Activated T-helper 17 cell treated with anti-CD3 and anti-CD28 coated beads, Interleukin-2, amount 50 U/mL, for 72 hours (primary cell): ENCODE data around the gene CUL4A. TPM values are rescaled to one million over a fixed set of nuclear protein-coding genes. Genes with fewer than 3 reads are reported as not detected.
"Not testable (repeated sequence)": the region's sequence is repeated elsewhere in the genome, so short reads cannot be mapped to it uniquely, and the experiment has no call there.

Experiments
- ATAC-seq: fragments of 150-1000 bp; cut with Tn5 transposase; replicated peaks from 2 replicates; pipeline ENCODE4 v1.10.0; 2021; ENCODE audit warnings: mild to moderate bottlenecking, moderate library complexity
- H3K27ac Mint-ChIP-seq: one replicate; pipeline ENCODE4 v1.8.0; 2022; ENCODE audit warnings: mixed read lengths
- H3K27me3 Mint-ChIP-seq: one replicate; pipeline ENCODE4 v1.8.0; 2022; ENCODE audit warnings: mixed read lengths
- H3K36me3 Mint-ChIP-seq: one replicate; pipeline ENCODE4 v1.8.0; 2022; ENCODE audit warnings: low read depth, mild to moderate bottlenecking, mixed read lengths
- H3K4me1 Mint-ChIP-seq: one replicate; pipeline ENCODE4 v1.8.0; 2022; ENCODE audit warnings: mixed read lengths
- H3K4me3 Mint-ChIP-seq: one replicate; pipeline ENCODE4 v1.8.0; 2022; ENCODE audit warnings: mild to moderate bottlenecking, mixed read lengths
- H3K9me3 Mint-ChIP-seq: one replicate; pipeline ENCODE4 v1.8.0; 2022; ENCODE audit warnings: mixed read lengths
- total RNA-seq, 2 donors: library from RNA; stranded (reverse); gene quantifications; one replicate each; pipeline ENCODE4 v1.2.3, GENCODE V29; 2022

Gene CUL4A
- total RNA-seq, 2 donors from 2014 or later: 98.9 to 100 TPM

- no peaks in the 10 kb centered on the region for H3K9me3 Mint-ChIP-seq
- no peak overlapping the region for H3K4me3 Mint-ChIP-seq
- H3K27ac Mint-ChIP-seq: peak overlapping the region; percentile 46
- peaks cover 94% of the 10 kb centered on the region for H3K36me3 Mint-ChIP-seq
- H3K4me1 Mint-ChIP-seq: no peaks in the 10 kb centered on the region
- H3K27me3 Mint-ChIP-seq: no peaks in the 10 kb centered on the region
- ATAC-seq: no peak
Observed at GRCh38 chr13:113258321-113259054, 49.1 kb downstream of the CUL4A start.

- Mint-ChIP-seq H3K27ac (no peak overlapping the region), H3K36me3 (peaks cover 81% of the 10 kb centered on the region), H3K27me3 (no peaks in the 10 kb centered on the region), H3K4me1 (no peaks in the 10 kb centered on the region), H3K4me3 (no peak overlapping the region), H3K9me3 (no peaks in the 10 kb centered on the region)
- ATAC-seq: no peak
Observed at GRCh38 chr13:113260996-113261395, 51.6 kb downstream of the CUL4A start.

- not testable (repeated sequence) for H3K27me3 Mint-ChIP-seq
Observed at GRCh38 chr13:113263016-113263415, 53.6 kb downstream of the CUL4A start.

GRCh38 chr13:113267642-113268405 lies 58.4 kb downstream of the CUL4A start:
- ATAC-seq: no peak
- Mint-ChIP-seq H3K27ac (no peak overlapping the region), H3K9me3 (no peaks in the 10 kb centered on the region), H3K4me3 (no peak overlapping the region), H3K36me3 (peaks cover 16% of the 10 kb centered on the region), H3K4me1 (no peaks in the 10 kb centered on the region), H3K27me3 (no peaks in the 10 kb centered on the region)

More at GRCh38 chr13:113263016-113263415, 53.6 kb downstream of the CUL4A start:
- not testable (repeated sequence) for H3K4me1 Mint-ChIP-seq, ATAC-seq, H3K4me3 Mint-ChIP-seq, H3K27ac Mint-ChIP-seq, H3K9me3 Mint-ChIP-seq
- peaks cover 61% of the 10 kb centered on the region for H3K36me3 Mint-ChIP-seq

GRCh38 chr13:113272031-113272430 lies 62.6 kb downstream of the CUL4A start:
- no peak for ATAC-seq
- peaks cover 4% of the 10 kb centered on the region for H3K4me1 Mint-ChIP-seq
- H3K27ac Mint-ChIP-seq: no peak overlapping the region
- H3K36me3 Mint-ChIP-seq: no peaks in the 10 kb centered on the region
- no peak overlapping the region for H3K4me3 Mint-ChIP-seq
- no peaks in the 10 kb centered on the region for H3K9me3 Mint-ChIP-seq
- no peaks in the 10 kb centered on the region for H3K27me3 Mint-ChIP-seq

- no peak overlapping the region for H3K27ac Mint-ChIP-seq
- H3K27me3 Mint-ChIP-seq: no peaks in the 10 kb centered on the region
- H3K36me3 Mint-ChIP-seq: no peaks in the 10 kb centered on the region
- H3K4me3 Mint-ChIP-seq: no peak overlapping the region
- no peaks in the 10 kb centered on the region for H3K9me3 Mint-ChIP-seq
- ATAC-seq: no peak
- peaks cover 4% of the 10 kb centered on the region for H3K4me1 Mint-ChIP-seq
Observed at GRCh38 chr13:113272701-113273181, 63.3 kb downstream of the CUL4A start.

GRCh38 chr13:113273321-113273720 lies 63.9 kb downstream of the CUL4A start:
- H3K27me3 Mint-ChIP-seq: no peaks in the 10 kb centered on the region
- H3K36me3 Mint-ChIP-seq: no peaks in the 10 kb centered on the region
- H3K4me1 Mint-ChIP-seq: peaks cover 4% of the 10 kb centered on the region
- ATAC-seq: no peak
- H3K9me3 Mint-ChIP-seq: no peaks in the 10 kb centered on the region
- H3K27ac Mint-ChIP-seq: no peak overlapping the region
- no peak overlapping the region for H3K4me3 Mint-ChIP-seq

GRCh38 chr13:113273851-113274590 lies 64.6 kb downstream of the CUL4A start:
- H3K4me1 Mint-ChIP-seq: peaks cover 4% of the 10 kb centered on the region
- ATAC-seq: no peak
- no peaks in the 10 kb centered on the region for H3K36me3 Mint-ChIP-seq
- no peak overlapping the region for H3K27ac Mint-ChIP-seq
- no peaks in the 10 kb centered on the region for H3K9me3 Mint-ChIP-seq
- H3K4me3 Mint-ChIP-seq: no peak overlapping the region
- no peaks in the 10 kb centered on the region for H3K27me3 Mint-ChIP-seq

- Mint-ChIP-seq H3K4me1 (peaks cover 4% of the 10 kb centered on the region), H3K4me3 (no peak overlapping the region), H3K9me3 (no peaks in the 10 kb centered on the region), H3K27ac (no peak overlapping the region), H3K27me3 (no peaks in the 10 kb centered on the region), H3K36me3 (no peaks in the 10 kb centered on the region)
- no peak for ATAC-seq
Observed at GRCh38 chr13:113274721-113275120, 65.3 kb downstream of the CUL4A start.

- Mint-ChIP-seq H3K27ac (no peak overlapping the region), H3K4me1 (peaks cover 4% of the 10 kb centered on the region), H3K36me3 (no peaks in the 10 kb centered on the region), H3K4me3 (no peak overlapping the region), H3K9me3 (no peaks in the 10 kb centered on the region), H3K27me3 (no peaks in the 10 kb centered on the region)
- peak; percentile 71 for ATAC-seq
Observed at GRCh38 chr13:113275387-113275786, 66.0 kb downstream of the CUL4A start.

- H3K36me3 Mint-ChIP-seq: no peaks in the 10 kb centered on the region
- H3K27ac Mint-ChIP-seq: no peak overlapping the region
- no peak for ATAC-seq
- no peaks in the 10 kb centered on the region for H3K27me3 Mint-ChIP-seq
- no peak overlapping the region for H3K4me3 Mint-ChIP-seq
- no peaks in the 10 kb centered on the region for H3K4me1 Mint-ChIP-seq
- no peaks in the 10 kb centered on the region for H3K9me3 Mint-ChIP-seq
Observed at GRCh38 chr13:113280126-113280525, 70.7 kb downstream of the CUL4A start.

GRCh38 chr13:113283904-113284303 lies 74.5 kb downstream of the CUL4A start:
- Mint-ChIP-seq H3K36me3 (no peaks in the 10 kb centered on the region), H3K27ac (no peak overlapping the region), H3K4me3 (no peak overlapping the region), H3K4me1 (no peaks in the 10 kb centered on the region), H3K27me3 (no peaks in the 10 kb centered on the region), H3K9me3 (no peaks in the 10 kb centered on the region)
- ATAC-seq: no peak

GRCh38 chr13:113288880-113289279 lies 79.5 kb downstream of the CUL4A start:
- Mint-ChIP-seq H3K9me3 (no peaks in the 10 kb centered on the region), H3K4me3 (no peak overlapping the region), H3K27me3 (no peaks in the 10 kb centered on the region), H3K27ac (no peak overlapping the region), H3K4me1 (peaks cover 8% of the 10 kb centered on the region), H3K36me3 (no peaks in the 10 kb centered on the region)
- no peak for ATAC-seq

GRCh38 chr13:113291129-113291528 lies 81.7 kb downstream of the CUL4A start:
- H3K36me3 Mint-ChIP-seq: no peaks in the 10 kb centered on the region
- ATAC-seq: no peak
- peak overlapping the region; percentile 51 for H3K4me3 Mint-ChIP-seq
- H3K27me3 Mint-ChIP-seq: no peaks in the 10 kb centered on the region
- peaks cover 8% of the 10 kb centered on the region for H3K4me1 Mint-ChIP-seq
- H3K9me3 Mint-ChIP-seq: no peaks in the 10 kb centered on the region
- H3K27ac Mint-ChIP-seq: no peak overlapping the region
